GM19025 (cell line): Measurements from ENCODE around the gene MTMR1.

ENCODE experiments used
- ATAC-seq: cut with Tn5 transposase; IDR thresholded peaks from one replicate; pipeline ENCODE4 v1.9.1; 2021; ENCODE audit warnings: mild to moderate bottlenecking, low read depth, moderate library complexity; ENCODE audit not compliant: unreplicated experiment

MTMR1 gene

DNA sequence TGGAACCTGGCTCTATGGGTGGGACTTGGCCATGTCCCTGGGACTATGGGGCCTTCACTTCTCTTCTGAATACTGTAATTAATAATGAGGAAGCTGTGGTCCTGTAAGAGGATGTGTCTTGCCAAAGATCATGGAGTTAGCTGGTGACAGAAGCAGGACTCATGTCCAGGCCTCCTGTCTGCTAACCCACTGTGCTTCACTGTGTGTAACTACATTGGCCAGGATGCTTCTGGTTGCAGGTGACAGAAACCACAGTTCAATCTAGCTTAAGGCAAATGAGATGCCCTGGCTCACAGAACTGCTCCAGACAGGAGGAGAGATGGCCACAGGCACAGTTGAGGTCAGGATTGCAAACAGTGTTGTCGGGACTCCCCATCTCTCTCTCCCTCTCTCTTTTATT lies 3.1 kb downstream of the MTMR1 start:
- no peak for ATAC-seq

DNA sequence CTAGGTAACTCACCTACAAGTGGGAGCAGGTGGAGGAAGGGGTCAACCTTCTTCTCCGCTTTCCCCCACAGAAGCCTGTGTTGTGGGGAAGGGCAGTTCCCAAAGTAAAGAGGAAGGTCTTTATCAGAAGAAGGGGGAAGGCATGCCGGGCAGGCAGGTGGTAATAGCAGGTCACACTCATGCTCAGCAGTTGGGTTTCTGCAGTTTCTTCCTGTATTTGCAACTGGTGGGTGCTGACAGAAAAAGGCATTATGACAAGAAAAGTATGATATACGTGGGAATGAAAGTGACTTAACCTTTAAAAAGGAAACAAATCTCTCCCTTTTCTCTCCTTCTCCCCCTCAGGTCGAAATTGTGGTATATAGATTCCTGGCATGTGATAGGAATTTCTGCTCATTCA lies 3.7 kb downstream of the MTMR1 start:
- no peak for ATAC-seq

DNA sequence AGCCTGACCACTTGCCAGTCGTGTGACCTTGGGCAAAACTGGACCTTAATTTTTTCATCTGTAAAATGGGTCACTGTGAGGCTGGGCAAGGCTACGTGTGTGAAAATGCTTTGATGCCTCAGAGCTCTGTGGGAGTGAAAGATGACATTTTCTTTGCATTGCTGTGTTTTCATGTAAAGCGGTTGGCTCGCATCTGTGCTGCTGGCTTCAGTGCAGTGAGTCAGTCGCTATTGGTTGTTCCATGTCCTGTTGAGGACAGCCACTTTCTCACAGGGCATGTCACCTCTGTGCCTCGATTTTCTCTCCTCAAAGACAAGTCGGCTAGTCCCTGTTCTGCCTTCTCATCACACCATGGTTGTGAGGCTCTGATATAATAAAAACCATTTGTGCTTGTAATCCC lies 4.4 kb downstream of the MTMR1 start:
- ATAC-seq: no peak

DNA sequence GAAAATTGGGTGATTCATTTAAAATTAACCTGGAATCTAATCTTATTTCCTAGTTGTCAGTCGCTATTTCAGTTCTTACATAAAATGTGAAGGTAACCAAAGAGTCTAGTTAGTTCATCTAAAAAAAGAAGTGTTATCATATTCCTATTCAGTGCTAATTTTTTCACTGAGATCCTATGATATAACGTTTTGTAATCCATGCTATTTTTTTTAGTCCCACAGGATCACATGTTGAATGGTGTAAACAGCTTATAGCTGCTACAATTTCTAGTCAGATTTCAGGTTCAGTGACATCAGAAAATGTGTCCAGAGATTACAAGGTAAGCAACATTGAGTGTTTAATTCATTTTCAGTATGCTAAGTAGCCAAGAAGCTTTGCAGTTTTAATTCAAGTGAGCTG lies 5.8 kb downstream of the MTMR1 start:
- no peak for ATAC-seq

DNA sequence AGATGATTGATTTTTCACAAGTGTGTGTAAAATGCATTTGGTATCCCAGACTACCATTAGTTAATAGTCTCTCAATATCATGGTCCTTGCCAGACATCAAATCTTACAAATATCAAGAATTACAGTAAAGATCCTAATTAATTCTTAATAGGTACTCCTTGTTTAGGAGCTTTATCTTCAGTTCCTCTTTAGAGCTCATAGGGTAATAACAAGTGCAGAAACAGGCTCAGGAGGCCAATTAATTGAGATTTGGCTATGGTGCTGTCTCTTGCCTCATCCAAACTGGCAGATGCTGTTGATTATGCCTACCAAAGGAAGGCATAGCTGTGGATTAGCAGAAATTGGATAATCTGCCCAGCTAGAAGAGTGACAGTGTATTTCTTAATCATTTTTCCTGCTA lies 6.9 kb downstream of the MTMR1 start:
- ATAC-seq: no peak

DNA sequence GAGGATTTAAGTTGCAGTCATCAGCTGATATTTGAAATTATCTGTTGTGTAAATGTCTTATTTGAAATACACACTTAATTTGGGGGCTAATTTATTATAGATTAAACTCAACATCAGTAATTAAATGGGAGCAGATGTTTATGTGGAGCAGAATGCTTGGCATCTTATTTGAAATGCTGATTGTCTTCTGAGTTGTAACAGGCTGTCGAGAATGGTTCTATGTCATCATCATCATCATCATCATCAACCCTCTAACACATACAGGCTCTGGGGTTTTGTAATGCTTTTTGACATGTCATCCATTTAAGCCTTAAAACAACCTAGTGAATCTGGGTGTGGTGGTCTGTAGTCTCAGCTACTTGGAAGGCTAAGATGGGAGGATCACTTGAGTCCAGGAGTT lies 8.2 kb downstream of the MTMR1 start:
- ATAC-seq: no peak

DNA sequence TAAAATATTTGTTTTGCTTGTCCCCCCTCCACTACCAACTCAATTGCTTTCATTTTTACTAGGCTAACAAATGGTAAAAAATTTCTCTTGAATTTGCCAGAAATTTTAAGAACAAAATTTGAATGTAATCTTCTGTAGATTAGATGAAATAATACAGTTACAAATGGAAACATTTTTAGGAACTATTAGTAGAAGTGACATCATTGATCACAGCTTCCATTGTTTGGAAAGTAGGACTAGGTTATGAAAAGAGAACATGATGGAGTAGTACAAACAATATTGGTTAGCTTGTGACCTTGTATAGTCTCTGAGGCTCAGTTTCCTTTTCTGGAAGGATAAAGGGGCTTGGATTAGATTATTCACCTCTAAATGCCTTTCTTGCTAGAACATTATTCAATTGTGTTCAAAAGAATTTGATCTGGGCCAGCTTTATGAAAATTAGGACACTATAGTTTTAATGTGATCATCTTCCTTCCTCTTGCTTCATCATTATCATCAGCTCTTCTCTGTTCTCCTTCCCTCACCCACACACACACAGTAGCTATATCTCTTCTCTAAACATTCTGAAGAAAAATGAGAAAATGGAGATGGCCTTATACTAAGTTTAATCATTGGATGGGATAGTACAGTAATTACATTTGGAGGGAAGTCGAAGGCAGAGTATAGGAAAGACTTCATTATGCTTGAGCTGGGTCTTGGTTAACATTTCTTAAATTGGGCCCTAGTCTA lies 9.9 kb downstream of the MTMR1 start:
- no peak for ATAC-seq

DNA sequence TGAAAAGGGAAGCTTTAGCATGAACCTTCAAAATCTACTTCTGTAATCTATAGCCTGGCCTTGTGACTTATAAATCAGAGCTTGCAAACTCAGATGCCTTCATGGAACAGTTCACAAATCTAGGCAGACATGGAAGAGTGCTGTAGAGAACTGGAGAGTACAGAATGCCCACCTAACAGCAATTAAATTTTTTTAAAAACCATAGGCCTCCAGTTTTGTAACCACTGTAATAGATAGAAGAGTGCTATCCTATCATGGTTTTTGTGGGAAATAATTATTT lies 10.4 kb downstream of the MTMR1 start:
- no peak for ATAC-seq

DNA sequence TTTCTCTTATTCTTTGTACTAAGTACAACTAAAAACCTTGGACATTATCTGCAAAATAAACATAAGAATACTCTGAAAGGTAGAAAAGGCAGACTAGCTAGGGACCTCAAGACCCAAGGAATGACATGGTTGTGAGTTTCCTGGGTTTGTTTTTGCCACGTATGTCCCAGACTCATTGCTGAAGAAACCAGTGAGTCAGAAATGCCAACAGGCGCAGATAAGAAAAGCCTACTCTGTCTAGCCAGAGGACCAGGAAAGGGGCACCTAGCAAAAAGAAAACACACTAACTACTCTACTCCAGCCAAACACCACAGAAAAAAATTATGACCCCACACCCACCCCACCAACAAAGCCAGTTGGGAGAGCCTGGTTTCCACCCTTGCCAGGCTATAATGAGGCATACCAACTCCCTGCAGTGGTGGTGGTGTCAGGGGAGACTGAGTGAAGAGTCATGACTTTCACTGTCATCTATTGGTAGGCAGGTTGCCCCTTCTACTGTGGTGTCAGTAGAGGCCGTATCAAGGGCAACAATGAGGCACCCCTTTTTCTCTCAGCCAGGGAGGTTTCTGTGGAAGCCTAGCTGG lies 10.9 kb downstream of the MTMR1 start:
- ATAC-seq: no peak

DNA sequence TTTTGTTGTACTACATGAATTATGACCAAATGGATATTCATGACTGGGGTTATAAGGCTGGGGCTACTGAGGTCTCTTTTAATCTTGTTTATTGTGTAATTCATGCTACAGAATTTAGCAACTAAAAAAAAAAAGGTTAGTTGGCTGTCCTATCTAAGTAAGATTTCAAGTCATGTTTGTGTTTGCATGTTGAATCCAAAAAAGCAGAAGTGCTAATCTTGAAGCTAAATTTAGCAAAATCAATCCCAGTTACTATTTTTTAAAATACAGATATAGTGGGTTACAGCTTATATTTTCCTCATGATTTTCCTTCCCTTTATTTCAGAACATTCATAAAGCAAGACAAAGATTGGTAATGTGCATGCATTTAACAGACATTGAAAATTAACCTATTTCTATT lies 19.4 kb downstream of the MTMR1 start:
- ATAC-seq: no peak

DNA sequence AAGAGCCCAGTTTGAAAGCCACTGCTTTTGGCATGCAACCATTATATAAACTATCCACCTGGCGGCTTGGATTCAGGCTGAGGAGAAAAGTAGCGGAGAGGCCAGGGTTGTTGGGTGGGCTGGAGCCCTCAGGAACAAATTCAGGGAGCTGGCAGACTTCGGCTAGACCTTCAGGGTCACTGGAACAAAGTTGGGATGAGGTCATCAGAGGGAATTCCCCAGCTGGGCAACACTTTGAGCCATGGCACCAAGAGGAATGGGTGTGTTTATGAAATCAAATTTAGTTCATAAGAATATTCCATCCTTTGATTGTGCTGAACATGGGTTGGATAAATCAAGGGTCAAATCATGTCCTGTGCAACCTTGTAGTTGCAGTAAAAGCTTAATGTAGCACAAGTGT lies 22.0 kb downstream of the MTMR1 start:
- no peak for ATAC-seq

DNA sequence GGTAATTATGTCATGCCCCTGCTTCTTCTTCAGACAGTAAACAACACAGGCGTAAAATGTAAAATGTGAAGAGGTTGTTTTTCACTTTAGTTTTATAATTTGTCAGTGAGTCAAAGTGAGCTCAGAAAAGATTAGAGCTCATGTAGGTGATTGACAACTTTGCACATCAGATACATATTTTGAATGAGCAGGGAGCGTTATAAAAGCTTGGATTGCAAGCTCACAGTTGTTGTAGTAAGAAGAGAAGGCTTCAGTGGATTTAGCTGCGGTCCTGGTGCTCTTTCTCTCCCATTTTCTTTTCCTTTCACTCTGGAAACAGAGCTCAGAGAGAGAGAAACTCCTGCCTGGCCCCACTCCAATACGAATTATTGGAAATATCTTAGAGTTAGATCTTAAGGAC lies 26.4 kb downstream of the MTMR1 start:
- ATAC-seq: no peak

DNA sequence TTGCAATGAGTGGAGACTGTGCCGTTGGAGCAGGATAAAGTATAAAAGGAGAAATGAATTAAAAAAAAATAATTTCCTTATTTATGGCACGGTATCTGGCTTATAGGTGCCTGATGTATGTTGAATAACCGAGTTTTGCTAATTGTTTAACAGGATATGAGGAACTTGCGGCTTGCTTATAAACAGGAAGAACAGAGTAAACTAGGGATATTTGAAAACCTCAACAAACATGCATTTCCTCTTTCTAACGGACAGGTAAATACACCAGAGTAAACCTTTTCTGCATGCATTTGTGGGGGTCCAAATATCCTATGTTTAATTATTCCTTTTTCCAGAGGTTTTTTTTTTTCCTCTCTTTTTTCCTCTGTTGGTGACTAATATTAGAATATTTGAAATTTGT lies 36.8 kb downstream of the MTMR1 start:
- ATAC-seq: no peak

DNA sequence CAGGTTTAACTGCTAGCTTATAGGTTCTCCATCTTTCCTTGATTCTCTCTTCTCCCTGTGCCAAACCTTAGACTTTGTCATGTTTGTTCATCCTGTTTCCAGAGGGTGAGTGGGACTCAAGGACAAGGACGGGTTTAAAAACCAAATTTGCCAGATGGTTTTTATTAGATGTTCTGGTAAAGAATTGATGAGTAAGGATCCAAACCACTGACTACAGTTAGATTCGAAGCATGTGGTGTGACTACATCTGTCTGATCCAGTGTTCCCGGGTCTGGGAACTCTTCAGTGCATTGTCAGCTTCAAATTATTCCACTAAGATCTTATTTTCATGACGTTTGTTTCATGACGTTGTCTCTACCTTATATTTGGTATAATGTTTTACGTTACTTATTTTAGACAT lies 37.5 kb downstream of the MTMR1 start:
- ATAC-seq: no peak

DNA sequence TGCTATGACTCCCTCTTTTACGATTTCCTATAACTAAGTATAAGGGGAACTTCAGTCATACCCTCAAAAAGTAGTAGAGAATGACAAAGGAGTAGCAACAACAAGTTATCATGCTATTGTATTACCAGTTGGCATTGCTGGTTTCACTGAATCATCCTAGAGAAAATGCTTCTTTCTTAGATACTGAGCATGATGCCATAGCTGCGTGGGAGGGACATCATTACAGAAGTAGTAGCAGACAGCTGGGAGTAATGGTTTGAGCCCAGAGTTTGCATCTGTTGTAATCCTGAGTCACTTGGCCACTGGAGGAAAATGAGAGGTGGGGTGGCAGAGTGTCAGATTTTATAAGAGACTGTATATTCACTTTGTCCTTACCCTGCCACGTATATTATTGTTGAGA lies 38.6 kb downstream of the MTMR1 start:
- no peak for ATAC-seq

DNA sequence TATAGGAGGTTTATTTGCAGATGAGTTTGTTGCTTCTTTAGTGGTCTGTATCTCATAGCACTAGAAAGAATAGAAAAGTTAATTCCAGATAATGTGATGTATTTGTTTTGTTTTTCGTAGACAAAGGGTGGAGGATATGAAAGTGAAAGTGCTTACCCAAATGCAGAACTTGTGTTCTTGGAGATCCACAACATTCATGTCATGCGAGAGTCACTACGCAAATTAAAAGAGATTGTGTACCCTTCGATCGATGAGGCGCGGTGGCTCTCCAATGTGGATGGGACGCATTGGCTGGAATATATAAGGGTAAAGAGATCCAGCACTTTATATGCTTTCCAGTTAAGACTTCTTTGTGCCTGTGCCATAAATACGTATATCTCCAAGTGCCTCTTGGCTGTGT lies 43.3 kb downstream of the MTMR1 start:
- ATAC-seq: no peak

DNA sequence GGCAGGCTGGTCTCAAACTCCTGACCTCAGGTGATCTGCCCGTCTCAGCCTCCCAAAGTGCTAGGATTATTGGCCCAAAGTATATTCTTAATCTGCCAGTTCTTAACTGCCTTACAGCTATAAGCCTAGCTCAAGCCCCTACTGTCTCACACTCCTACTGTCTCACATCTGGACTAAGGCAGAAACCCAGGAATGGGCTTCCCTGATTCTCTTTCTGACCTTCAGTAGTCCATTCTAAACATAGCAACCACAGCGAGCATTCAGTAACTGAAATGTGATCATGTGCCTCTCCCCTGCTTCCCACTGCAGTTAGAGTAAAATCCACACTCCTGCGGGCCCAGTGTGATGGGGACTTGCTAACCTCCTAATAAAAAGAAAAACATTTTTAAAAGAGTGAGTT lies 58.9 kb downstream of the MTMR1 start:
- no peak for ATAC-seq

DNA sequence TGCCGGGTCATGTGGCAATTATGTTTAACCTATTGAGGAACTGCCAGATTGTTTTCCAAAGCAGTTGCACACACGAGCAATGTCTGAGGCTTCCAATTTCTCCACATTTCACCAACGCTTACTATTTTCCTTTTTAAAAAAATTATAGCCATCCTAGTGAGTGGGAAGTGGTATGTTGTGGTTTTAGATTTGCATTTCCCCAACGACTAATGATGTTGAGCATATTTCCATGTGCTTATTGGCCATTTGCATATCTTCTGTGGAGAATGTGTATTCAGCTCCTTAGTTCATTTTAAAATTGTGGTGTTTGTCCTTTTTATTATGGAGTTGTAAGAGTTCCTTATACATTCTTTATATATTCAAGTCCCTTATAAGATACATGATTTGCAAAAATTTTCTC lies 60.2 kb downstream of the MTMR1 start:
- no peak for ATAC-seq

DNA sequence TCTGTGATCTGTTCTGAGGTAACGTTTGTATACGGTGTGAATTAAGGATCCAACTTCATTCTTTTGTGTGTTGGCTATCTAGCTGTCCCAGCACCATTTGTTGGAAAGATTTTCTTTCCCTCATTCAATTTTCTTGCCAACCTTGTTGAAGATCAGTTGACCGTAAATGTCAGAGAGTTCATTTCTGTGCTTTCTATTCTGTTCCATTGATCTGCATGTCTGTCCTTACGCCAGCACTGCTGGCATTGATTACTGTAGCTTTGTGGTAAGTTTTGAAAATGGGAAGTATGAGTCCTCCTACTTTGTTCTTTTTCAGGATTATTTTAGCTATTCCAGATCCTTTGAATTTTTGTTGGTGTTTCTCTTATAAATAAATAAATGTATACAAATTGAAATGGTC lies 60.8 kb downstream of the MTMR1 start:
- no peak for ATAC-seq

DNA sequence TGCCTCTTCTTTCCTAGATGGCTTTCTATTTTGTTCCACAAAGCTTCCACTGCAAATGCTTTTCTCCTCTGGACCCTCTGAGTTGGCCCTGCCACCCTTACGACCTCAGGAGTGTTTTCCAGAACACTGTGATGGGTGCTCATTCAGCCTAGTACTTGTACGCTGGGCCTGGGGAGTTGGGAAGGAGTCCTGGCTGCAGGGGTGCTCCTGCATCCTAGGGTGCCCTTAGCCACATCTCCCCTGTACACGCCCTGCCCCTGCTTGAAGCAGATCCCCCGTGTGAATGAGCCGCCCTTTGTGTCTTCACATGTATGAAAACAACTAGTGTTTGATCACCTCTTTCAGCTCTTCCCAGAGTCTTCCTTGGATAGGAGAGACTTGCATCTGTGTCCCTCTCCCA lies 64.2 kb downstream of the MTMR1 start:
- no peak for ATAC-seq

DNA sequence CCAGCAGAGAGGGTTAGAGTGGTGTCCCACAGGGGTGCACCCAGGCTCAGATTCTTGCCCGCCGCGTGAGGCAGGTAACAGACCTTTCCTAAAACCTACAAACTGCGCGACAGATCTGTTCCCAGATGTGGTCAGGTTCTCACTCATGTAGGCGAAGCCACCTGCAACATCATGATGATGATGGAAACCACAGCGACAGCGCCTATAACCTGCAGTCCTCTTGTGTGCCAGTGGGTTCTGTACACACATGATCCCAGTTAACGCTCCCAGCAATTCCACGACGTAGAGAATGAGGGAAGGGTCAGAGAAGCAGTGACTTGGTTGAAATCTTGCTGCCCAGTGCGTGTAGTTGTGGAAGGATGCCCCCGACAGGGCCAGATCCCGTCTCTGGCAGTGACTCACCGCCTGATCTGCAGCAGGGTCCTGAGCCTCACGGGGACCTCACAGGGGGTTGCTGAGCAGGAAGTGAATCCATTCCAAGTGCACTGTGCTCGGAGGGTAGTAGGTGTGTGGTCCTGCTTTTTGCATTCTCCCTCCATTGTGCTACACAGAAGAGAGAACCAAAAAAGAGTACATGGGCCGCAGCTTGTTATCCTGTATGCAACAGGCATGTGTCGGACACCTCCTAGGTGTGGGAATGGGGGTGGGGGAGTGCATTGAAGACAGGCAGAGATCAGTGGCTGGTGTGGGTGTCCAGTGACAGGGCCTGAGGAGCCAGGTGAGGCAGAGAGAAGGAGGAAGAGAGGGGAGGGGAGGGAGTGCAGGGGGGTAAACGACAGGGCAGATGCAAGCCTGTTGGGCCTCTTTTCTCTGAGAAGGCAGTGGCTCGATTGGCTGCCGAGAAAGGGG lies 66.6 kb downstream of the MTMR1 start:
- no peak for ATAC-seq

DNA sequence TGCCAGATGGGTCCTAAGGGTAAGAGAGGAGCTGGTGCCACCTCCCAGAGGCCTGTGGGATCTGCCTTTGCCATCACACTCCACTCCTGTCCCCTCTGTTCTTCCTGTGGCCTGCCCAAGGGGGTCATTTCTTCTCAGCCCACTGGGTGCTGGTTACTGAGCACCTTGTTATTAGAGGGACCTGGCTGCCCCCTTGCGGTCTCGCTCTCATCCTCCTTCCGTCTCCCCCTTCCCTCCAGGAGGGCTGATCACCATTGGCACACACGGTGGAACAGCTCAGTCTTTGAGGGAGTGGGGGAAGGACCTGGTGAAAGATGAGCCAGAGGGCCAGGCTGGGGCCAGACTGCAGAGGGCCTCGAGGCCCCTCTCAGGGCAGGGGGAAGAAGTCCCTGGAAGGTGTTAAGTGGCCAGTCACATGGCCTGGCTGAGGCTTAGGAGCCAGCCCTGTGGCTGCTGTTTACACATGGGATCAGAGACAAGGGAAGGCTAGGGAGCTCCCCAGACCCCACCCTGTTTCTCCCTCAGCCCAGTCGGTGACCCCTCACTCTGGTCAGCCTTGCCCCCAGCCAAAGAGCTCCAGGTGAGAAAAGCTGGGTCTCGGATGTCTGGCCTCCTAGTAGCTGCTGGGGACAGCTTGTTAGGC lies 68.1 kb downstream of the MTMR1 start:
- no peak for ATAC-seq
